ENCODE data around the gene CAPG. TPM values are rescaled to one million over a fixed set of nuclear protein-coding genes. Genes with fewer than 3 reads are reported as not detected.
A peak's percentile ranks its signal among the peaks of the same experiment; 100 is the strongest.

CAPG gene
- total RNA-seq, 1 donor from 2014 or later = 165 TPM

- Histone ChIP-seq H3K36me3 (peaks cover 0 to 40% of the 10 kb centered on the region in 2 donors), H3K9me3 (no peaks in the 10 kb centered on the region), H3K4me1 (peaks cover 30% of the 10 kb centered on the region), H3K4me3 (peak overlapping the region; percentile 58 to 76), H3K27ac (peak overlapping the region; percentile 76), H3K27me3 (no peaks in the 10 kb centered on the region)
- TF ChIP-seq POLR2AphosphoS5 (IDR thresholded peaks at IDR 0.05; ENCODE audit: insufficient read depth in 1 of 2, low read depth in 1 of 2) = no peak
- no peak for TF ChIP-seq POLR2A (IDR thresholded peaks at IDR 0.05)
- no peak for TF ChIP-seq CTCF (IDR thresholded peaks at IDR 0.05)
- no peak for DNase-seq (ENCODE audit: extremely low spot score in 2 of 2)
- intact Hi-C loops (cut with DNase I) = loop anchor here (2.0 kb wide), 1 partner anchor 27 kb away; the partner anchor contains the start of gene TGOLN2
These were observed 56.3 kb downstream of the CAPG start for GRCh38 chr2:85353876-85354285.

- intact Hi-C loops (cut with DNase I) = no loop called here
- H3K4me1 ChIP-seq = peaks cover 6% of the 10 kb centered on the region
- TF ChIP-seq POLR2AphosphoS5 (IDR thresholded peaks at IDR 0.05; ENCODE audit: insufficient read depth in 1 of 2, low read depth in 1 of 2) (no peak), POLR2A (IDR thresholded peaks at IDR 0.05) (no peak), CTCF (IDR thresholded peaks at IDR 0.05) (no peak)
- H3K4me3 ChIP-seq = no peak overlapping the region
- H3K36me3 ChIP-seq = peaks cover 0 to 54% of the 10 kb centered on the region in 2 donors
- no peak overlapping the region for H3K27ac ChIP-seq
- no peaks in the 10 kb centered on the region for H3K27me3 ChIP-seq
- H3K9me3 ChIP-seq = no peaks in the 10 kb centered on the region
- no peak for DNase-seq (ENCODE audit: extremely low spot score in 2 of 2)
These were observed 62.6 kb downstream of the CAPG start for GRCh38 chr2:85347599-85347998.

Small RNA genes lying within 50 kb of the gene (small RNA-seq; reads per million reads assigned to genes)
- gene AC062037.1 (not detected), gene AC062037.2 (not detected), gene RF00019 (not detected), gene RN7SL113P (not detected), gene RN7SL251P (not detected)

Other genes starting within 250 kb of the CAPG start
- 96.0 TPM for gene TGOLN2, start 82.4 kb downstream of the CAPG start, total RNA-seq
- gene RETSAT, start 55.8 kb downstream of the CAPG start, total RNA-seq = 62.1 TPM
- gene ELMOD3, start 55.6 kb downstream of the CAPG start, total RNA-seq = 44.7 TPM
- gene SH2D6, start 8.3 kb upstream of the CAPG start, total RNA-seq = not detected
- 177 TPM for gene MAT2A, start 128.8 kb upstream of the CAPG start, total RNA-seq
- 18.2 TPM for gene GGCX, start 151.1 kb upstream of the CAPG start, total RNA-seq
- gene VAMP8, start 167.2 kb upstream of the CAPG start, total RNA-seq = 46.2 TPM
- 42.5 TPM for gene VAMP5, start 174.1 kb upstream of the CAPG start, total RNA-seq
- 107 TPM for gene RNF181, start 185.4 kb upstream of the CAPG start, total RNA-seq
- gene TMEM150A, start 192.3 kb upstream of the CAPG start, total RNA-seq = 22.6 TPM
- gene C2orf68, start 201.7 kb upstream of the CAPG start, total RNA-seq = 12.0 TPM
- gene USP39, start 205.8 kb upstream of the CAPG start, total RNA-seq = 94.8 TPM

Data from vagina (tissue), 2 donors.